ENCODE measurements around the gene DTNB. TPM values are rescaled to one million over a fixed set of nuclear protein-coding genes. Genes with fewer than 3 reads are reported as not detected.

DTNB gene
- total RNA-seq, 1 donor from 2014 or later = 4.5 TPM

GRCh38 chr2:25397777-25398176, 275.6 kb downstream of the DTNB start:
- DNase-seq (no peak), ATAC-seq (ENCODE audit: poor library complexity) (no peak)
- intact Hi-C loops (cut with DNase I) = no loop called here

- ATAC-seq (ENCODE audit: poor library complexity) = no peak
- no peak for DNase-seq
- intact Hi-C loops (cut with DNase I) = no loop called here
Observed at GRCh38 chr2:25389161-25389560, 284.2 kb downstream of the DTNB start.

GRCh38 chr2:25388491-25388890, 284.9 kb downstream of the DTNB start:
- DNase-seq = no peak
- no peak for ATAC-seq (ENCODE audit: poor library complexity)
- intact Hi-C loops (cut with DNase I) = no loop called here

- no peak for ATAC-seq (ENCODE audit: poor library complexity)
- DNase-seq = no peak
- intact Hi-C loops (cut with DNase I) = no loop called here
Observed at GRCh38 chr2:25387876-25388449, 285.4 kb downstream of the DTNB start.

GRCh38 chr2:25386971-25387875, 286.2 kb downstream of the DTNB start:
- intact Hi-C loops (cut with DNase I) = no loop called here
- ATAC-seq (ENCODE audit: poor library complexity) (no peak), DNase-seq (no peak)

GRCh38 chr2:25385910-25386309, 287.5 kb downstream of the DTNB start:
- intact Hi-C loops (cut with DNase I) = no loop called here
- ATAC-seq (ENCODE audit: poor library complexity) = no peak
- no peak for DNase-seq

- DNase-seq (no peak), ATAC-seq (ENCODE audit: poor library complexity) (no peak)
- intact Hi-C loops (cut with DNase I) = no loop called here
Observed at GRCh38 chr2:25383806-25384205, 289.6 kb downstream of the DTNB start.

GRCh38 chr2:25381502-25381901, 291.9 kb downstream of the DTNB start:
- no peak for DNase-seq
- intact Hi-C loops (cut with DNase I) = no loop called here

GRCh38 chr2:25380586-25381375, 292.6 kb downstream of the DTNB start:
- no peak for DNase-seq
- ATAC-seq (ENCODE audit: poor library complexity) = no peak
- intact Hi-C loops (cut with DNase I) = no loop called here

More at GRCh38 chr2:25381502-25381901, 291.9 kb downstream of the DTNB start:
- ATAC-seq (ENCODE audit: poor library complexity) = no peak

GRCh38 chr2:25380023-25380422, 293.4 kb downstream of the DTNB start:
- DNase-seq (no peak), ATAC-seq (ENCODE audit: poor library complexity) (no peak)
- intact Hi-C loops (cut with DNase I) = no loop called here

- no peak for DNase-seq
- intact Hi-C loops (cut with DNase I) = loop anchor here (10.0 kb wide), 1 partner anchor 145 kb away; no protein-coding TSS in a partner anchor
- no peak for ATAC-seq (ENCODE audit: poor library complexity)
Observed at GRCh38 chr2:25379535-25379934, 293.8 kb downstream of the DTNB start.

GRCh38 chr2:25378731-25379490, 294.5 kb downstream of the DTNB start:
- ATAC-seq (ENCODE audit: poor library complexity) = no peak
- DNase-seq = no peak
- intact Hi-C loops (cut with DNase I) = loop anchor here (10.0 kb wide), 1 partner anchor 146 kb away; no protein-coding TSS in a partner anchor

GRCh38 chr2:25377822-25378421, 295.5 kb downstream of the DTNB start:
- intact Hi-C loops (cut with DNase I) = loop anchor here (10.0 kb wide), 1 partner anchor 147 kb away; no protein-coding TSS in a partner anchor
- DNase-seq (no peak), ATAC-seq (ENCODE audit: poor library complexity) (no peak)

- DNase-seq = peak; percentile 91
- peak; percentile 99 for ATAC-seq (ENCODE audit: poor library complexity)
- intact Hi-C loops (cut with DNase I) = loop anchor here (10.0 kb wide), 1 partner anchor 148 kb away; no protein-coding TSS in a partner anchor
Observed at GRCh38 chr2:25376750-25377621, 296.4 kb downstream of the DTNB start.

- intact Hi-C loops (cut with DNase I) = loop anchor here (10.0 kb wide), 1 partner anchor 149 kb away; no protein-coding TSS in a partner anchor
- ATAC-seq (ENCODE audit: poor library complexity) (peak; percentile 2), DNase-seq (no peak)
Observed at GRCh38 chr2:25375989-25376545, 297.3 kb downstream of the DTNB start.

GRCh38 chr2:25375371-25375988, 297.9 kb downstream of the DTNB start:
- no peak for DNase-seq
- ATAC-seq (ENCODE audit: poor library complexity) = no peak
- intact Hi-C loops (cut with DNase I) = loop anchor here (10.0 kb wide), 1 partner anchor 149 kb away; no protein-coding TSS in a partner anchor

Data from Right ventricle myocardium superior (tissue), 1 donor.